ENCODE measurements around the gene INSM2.

Gene INSM2

DNA sequence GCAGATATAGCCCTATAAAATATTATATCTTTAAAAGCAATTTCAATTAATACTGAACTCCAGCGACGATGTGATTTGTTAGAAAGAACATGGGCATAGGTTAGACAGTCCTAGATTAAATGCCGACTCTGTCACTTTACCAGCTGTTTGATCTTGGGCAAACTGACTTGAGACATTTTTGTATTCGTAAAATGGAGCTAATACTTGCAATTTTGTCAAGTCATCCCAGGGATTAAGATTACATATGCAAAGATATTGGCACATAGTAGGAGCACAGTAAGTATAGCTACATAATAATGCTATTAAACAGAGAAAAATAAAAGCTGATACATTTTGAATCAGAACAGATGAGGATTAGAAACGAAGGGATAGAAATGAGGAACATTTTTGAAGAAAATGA is 9.0 kb downstream of the INSM2 start:
- H3K4me3 ChIP-seq (ENCODE audit: low read depth, low read length): no peak overlapping the region
- H3K9ac ChIP-seq (ENCODE audit: low read length): no peak overlapping the region
- H3K36me3 ChIP-seq (ENCODE audit: control insufficient read depth, insufficient read depth, low read length): no peaks in the 10 kb centered on the region
- H3K9me3 ChIP-seq (ENCODE audit: control insufficient read depth, insufficient read depth, low read depth, low read length): no peaks in the 10 kb centered on the region
- no peak overlapping the region for H3K27ac ChIP-seq (ENCODE audit: low read depth, low read length)
- no peaks in the 10 kb centered on the region for H3K27me3 ChIP-seq (ENCODE audit: control insufficient read depth, insufficient read depth, low read length)
- no peaks in the 10 kb centered on the region for H3K4me1 ChIP-seq (ENCODE audit: control insufficient read depth, insufficient read depth, low read length)

DNA sequence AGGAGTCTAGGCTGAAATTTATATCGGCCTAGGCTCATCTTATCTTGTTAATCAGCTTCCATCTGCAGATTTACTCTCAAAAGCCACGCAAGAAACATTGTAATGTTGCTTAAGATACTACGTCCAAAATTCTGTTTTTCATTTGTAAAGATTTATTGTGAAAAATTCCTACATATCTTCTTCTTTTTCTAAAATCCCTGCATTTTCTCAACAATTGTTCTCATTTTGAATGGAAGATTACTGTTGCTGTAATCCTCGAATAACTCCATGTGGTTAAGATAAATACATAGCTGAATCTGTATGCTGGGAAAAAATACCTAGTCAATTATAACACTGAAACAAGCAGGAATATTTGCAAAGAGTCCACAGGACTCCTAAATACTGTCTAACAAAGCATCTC is 15.6 kb downstream of the INSM2 start:
- H3K4me3 ChIP-seq (ENCODE audit: low read depth, low read length): no peak overlapping the region

DNA sequence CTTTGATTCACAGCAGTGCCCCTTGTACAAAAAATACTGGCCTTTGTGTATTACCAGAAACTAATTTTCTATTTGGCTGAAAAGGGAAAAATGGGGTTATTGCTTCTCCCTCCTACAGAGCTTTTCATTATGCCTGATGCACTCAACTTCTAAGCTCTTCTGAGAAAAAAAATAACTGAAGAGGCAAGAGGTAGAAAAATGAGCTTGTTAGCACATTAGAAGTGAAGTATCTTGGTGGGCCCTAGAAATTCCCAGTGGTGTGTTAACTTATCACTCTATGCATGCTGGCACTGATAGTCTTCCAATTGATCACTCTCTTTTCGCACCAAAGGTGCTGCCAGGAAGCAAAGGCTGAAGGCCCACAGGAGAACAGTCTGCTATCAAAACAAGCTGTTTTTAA is 17.1 kb downstream of the INSM2 start:
- H3K36me3 ChIP-seq (ENCODE audit: control insufficient read depth, insufficient read depth, low read length): no peaks in the 10 kb centered on the region
- no peak overlapping the region for H3K9ac ChIP-seq (ENCODE audit: low read length)
- no peak overlapping the region for H3K4me3 ChIP-seq (ENCODE audit: low read depth, low read length)
- H3K27me3 ChIP-seq (ENCODE audit: control insufficient read depth, insufficient read depth, low read length): no peaks in the 10 kb centered on the region
- no peak overlapping the region for H3K27ac ChIP-seq (ENCODE audit: low read depth, low read length)
- no peaks in the 10 kb centered on the region for H3K9me3 ChIP-seq (ENCODE audit: control insufficient read depth, insufficient read depth, low read depth, low read length)
- no peaks in the 10 kb centered on the region for H3K4me1 ChIP-seq (ENCODE audit: control insufficient read depth, insufficient read depth, low read length)

More for the DNA sequence above, 15.6 kb downstream of the INSM2 start:
- no peak overlapping the region for H3K27ac ChIP-seq (ENCODE audit: low read depth, low read length)
- no peaks in the 10 kb centered on the region for H3K27me3 ChIP-seq (ENCODE audit: control insufficient read depth, insufficient read depth, low read length)
- H3K36me3 ChIP-seq (ENCODE audit: control insufficient read depth, insufficient read depth, low read length): no peaks in the 10 kb centered on the region
- no peaks in the 10 kb centered on the region for H3K4me1 ChIP-seq (ENCODE audit: control insufficient read depth, insufficient read depth, low read length)
- H3K9ac ChIP-seq (ENCODE audit: low read length): no peak overlapping the region
- H3K9me3 ChIP-seq (ENCODE audit: control insufficient read depth, insufficient read depth, low read depth, low read length): no peaks in the 10 kb centered on the region

DNA sequence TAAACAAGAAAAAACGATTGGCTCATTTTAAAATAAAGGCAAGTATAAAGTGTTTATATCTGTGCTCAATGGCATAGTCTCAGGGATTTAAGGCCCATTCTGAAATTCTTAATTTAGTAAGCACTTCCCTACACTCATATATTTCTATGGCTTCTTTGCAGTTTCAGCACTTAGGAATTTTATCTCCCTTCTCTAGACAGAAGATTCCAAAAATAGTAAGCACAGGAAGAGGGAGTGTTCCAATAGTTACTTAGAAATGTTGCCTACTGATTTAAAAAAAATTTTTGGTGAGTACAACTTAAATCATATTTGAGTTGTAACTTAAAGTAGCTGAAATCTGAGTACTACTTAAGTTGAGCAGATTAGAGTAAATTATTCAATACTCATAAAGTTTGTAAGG is 19.8 kb downstream of the INSM2 start:
- H3K4me1 ChIP-seq (ENCODE audit: control insufficient read depth, insufficient read depth, low read length): 0 out of 2 replicates have a peak, but pooled peaks cover 5% of the 10 kb centered on the region
- H3K36me3 ChIP-seq (ENCODE audit: control insufficient read depth, insufficient read depth, low read length): no peaks in the 10 kb centered on the region

DNA sequence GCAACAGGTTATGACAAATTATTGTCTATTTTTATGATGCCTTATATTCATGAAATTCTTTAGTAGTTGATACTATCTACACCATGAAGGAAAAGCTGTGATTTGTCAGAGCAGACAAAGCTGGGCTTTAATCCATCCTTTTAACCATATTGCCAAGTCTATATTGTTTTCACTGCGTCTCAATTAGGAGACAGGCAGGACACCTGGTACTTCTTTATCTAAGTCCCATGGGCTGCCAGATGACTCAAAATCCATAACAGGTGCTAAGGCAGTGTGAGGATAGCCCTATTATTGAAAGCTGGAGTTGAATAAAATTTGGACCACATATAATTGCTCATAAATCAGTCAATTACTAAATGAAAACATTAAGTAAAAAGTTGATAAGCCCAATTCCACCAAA is 22.6 kb downstream of the INSM2 start:
- H3K27me3 ChIP-seq (ENCODE audit: control insufficient read depth, insufficient read depth, low read length): no peaks in the 10 kb centered on the region
- H3K36me3 ChIP-seq (ENCODE audit: control insufficient read depth, insufficient read depth, low read length): no peaks in the 10 kb centered on the region
- 0 out of 2 replicates have a peak, but pooled peaks cover 5% of the 10 kb centered on the region for H3K4me1 ChIP-seq (ENCODE audit: control insufficient read depth, insufficient read depth, low read length)
- H3K27ac ChIP-seq (ENCODE audit: low read depth, low read length): no peak overlapping the region
- H3K9ac ChIP-seq (ENCODE audit: low read length): no peak overlapping the region
- H3K9me3 ChIP-seq (ENCODE audit: control insufficient read depth, insufficient read depth, low read depth, low read length): no peaks in the 10 kb centered on the region
- no peak overlapping the region for H3K4me3 ChIP-seq (ENCODE audit: low read depth, low read length)

More for the DNA sequence above, 19.8 kb downstream of the INSM2 start:
- H3K9ac ChIP-seq (ENCODE audit: low read length): no peak overlapping the region
- no peaks in the 10 kb centered on the region for H3K9me3 ChIP-seq (ENCODE audit: control insufficient read depth, insufficient read depth, low read depth, low read length)
- no peak overlapping the region for H3K4me3 ChIP-seq (ENCODE audit: low read depth, low read length)
- H3K27me3 ChIP-seq (ENCODE audit: control insufficient read depth, insufficient read depth, low read length): no peaks in the 10 kb centered on the region
- H3K27ac ChIP-seq (ENCODE audit: low read depth, low read length): no peak overlapping the region

DNA sequence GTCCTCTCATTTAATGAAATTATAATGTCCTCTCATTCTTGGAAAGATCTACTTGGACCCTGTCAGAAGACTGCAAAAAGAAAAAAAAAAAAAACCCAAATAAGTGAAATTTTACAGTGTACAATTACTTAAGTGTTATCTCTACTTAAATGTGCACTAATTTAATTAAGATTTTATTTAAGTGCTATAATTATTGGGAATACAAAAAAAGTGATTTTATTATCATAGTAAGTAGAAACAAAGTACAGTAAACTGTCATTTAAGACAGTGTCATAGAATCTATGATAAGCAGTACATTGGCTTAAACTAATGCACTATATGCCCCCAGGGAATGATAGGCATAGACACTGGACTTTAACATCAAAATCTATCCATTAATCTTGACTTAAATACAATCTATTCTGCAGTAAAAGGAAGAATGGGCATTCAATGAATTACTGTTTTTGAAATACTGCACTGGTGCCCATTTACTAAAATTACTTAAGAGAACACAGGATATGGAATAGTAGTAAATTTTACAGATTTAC is 23.3 kb downstream of the INSM2 start:
- 0 out of 2 replicates have a peak, but pooled peaks cover 5% of the 10 kb centered on the region for H3K4me1 ChIP-seq (ENCODE audit: control insufficient read depth, insufficient read depth, low read length)
- no peak overlapping the region for H3K9ac ChIP-seq (ENCODE audit: low read length)
- no peaks in the 10 kb centered on the region for H3K27me3 ChIP-seq (ENCODE audit: control insufficient read depth, insufficient read depth, low read length)
- H3K27ac ChIP-seq (ENCODE audit: low read depth, low read length): no peak overlapping the region
- H3K4me3 ChIP-seq (ENCODE audit: low read depth, low read length): no peak overlapping the region
- H3K36me3 ChIP-seq (ENCODE audit: control insufficient read depth, insufficient read depth, low read length): no peaks in the 10 kb centered on the region
- H3K9me3 ChIP-seq (ENCODE audit: control insufficient read depth, insufficient read depth, low read depth, low read length): no peaks in the 10 kb centered on the region

DNA sequence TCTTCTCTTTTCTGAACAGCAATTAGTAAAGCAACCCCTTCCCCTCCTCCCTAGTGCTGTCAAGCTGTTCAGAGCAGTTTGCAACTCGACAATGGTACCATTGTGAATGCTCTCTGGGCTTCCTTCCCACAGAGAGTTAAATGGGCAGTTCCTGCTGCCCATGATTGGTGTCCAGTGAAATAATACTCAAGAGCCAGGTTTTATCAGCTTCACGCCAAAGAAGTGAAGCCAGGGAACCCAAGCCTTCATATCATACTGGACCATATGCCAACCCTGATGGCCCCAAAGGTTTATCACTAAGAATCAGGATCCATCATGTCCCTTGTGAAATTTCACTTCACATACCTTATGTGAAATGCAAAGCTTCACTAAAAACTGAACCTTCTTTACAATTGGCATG is 24.7 kb downstream of the INSM2 start:
- Histone ChIP-seq H3K4me3 (ENCODE audit: low read depth, low read length) (no peak overlapping the region), H3K27ac (ENCODE audit: low read depth, low read length) (no peak overlapping the region), H3K9ac (ENCODE audit: low read length) (no peak overlapping the region), H3K4me1 (ENCODE audit: control insufficient read depth, insufficient read depth, low read length) (0 out of 2 replicates have a peak, but pooled peaks cover 5% of the 10 kb centered on the region), H3K9me3 (ENCODE audit: control insufficient read depth, insufficient read depth, low read depth, low read length) (no peaks in the 10 kb centered on the region), H3K36me3 (ENCODE audit: control insufficient read depth, insufficient read depth, low read length) (no peaks in the 10 kb centered on the region), H3K27me3 (ENCODE audit: control insufficient read depth, insufficient read depth, low read length) (no peaks in the 10 kb centered on the region)

DNA sequence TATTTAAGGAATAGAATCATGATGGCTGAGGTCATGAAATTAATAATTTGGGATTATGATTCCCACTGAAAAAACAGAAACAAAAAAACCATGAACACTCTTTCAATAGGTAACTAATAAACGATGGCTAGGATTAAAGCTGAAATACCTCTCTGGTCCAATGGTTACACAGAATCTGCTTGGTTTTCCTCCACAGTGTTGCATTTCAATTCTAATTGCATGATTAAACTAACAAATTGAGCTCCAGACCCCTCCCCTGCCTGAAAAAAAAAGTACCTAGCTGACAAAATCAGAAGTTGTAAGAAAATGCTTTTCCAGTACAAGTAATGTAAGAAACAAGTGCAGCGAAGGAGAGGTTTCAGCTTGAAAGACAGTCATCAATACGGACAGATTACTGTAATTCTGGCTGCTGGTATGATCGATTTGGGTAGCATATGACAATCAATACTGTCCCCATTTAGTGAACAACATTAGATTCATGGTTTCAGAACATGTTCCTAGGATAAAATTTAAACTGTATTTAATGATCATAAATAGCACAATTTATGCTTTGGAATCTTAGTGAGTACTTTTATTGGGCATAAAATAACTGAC is 32.0 kb downstream of the INSM2 start:
- Histone ChIP-seq H3K9me3 (ENCODE audit: control insufficient read depth, insufficient read depth, low read depth, low read length) (no peaks in the 10 kb centered on the region), H3K36me3 (ENCODE audit: control insufficient read depth, insufficient read depth, low read length) (no peaks in the 10 kb centered on the region), H3K27me3 (ENCODE audit: control insufficient read depth, insufficient read depth, low read length) (no peaks in the 10 kb centered on the region), H3K9ac (ENCODE audit: low read length) (no peak overlapping the region), H3K4me3 (ENCODE audit: low read depth, low read length) (no peak overlapping the region), H3K27ac (ENCODE audit: low read depth, low read length) (no peak overlapping the region), H3K4me1 (ENCODE audit: control insufficient read depth, insufficient read depth, low read length) (no peaks in the 10 kb centered on the region)

DNA sequence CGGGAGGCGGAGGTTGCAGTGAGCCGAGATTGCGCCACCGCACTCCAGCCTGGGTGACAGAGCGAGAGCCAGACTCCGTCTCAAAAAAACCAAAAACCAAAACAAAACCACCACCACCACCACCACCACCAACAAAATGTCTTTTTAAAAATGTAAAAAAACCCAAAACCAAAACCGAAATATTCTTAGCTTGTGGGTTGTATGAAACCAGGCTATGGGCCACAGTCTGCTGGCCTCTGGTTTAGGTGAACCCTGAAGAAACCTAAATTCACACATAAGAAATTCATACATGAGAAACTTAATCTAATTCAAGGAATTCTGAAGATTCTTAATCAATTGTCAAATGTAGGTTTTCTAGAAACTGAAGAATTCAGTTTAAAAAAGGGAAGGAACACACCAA is 37.6 kb downstream of the INSM2 start:
- no peaks in the 10 kb centered on the region for H3K36me3 ChIP-seq (ENCODE audit: control insufficient read depth, insufficient read depth, low read length)
- no peak overlapping the region for H3K9ac ChIP-seq (ENCODE audit: low read length)
- H3K4me3 ChIP-seq (ENCODE audit: low read depth, low read length): no peak overlapping the region
- H3K27me3 ChIP-seq (ENCODE audit: control insufficient read depth, insufficient read depth, low read length): no peaks in the 10 kb centered on the region
- H3K27ac ChIP-seq (ENCODE audit: low read depth, low read length): no peak overlapping the region
- H3K4me1 ChIP-seq (ENCODE audit: control insufficient read depth, insufficient read depth, low read length): no peaks in the 10 kb centered on the region
- no peaks in the 10 kb centered on the region for H3K9me3 ChIP-seq (ENCODE audit: control insufficient read depth, insufficient read depth, low read depth, low read length)

DNA sequence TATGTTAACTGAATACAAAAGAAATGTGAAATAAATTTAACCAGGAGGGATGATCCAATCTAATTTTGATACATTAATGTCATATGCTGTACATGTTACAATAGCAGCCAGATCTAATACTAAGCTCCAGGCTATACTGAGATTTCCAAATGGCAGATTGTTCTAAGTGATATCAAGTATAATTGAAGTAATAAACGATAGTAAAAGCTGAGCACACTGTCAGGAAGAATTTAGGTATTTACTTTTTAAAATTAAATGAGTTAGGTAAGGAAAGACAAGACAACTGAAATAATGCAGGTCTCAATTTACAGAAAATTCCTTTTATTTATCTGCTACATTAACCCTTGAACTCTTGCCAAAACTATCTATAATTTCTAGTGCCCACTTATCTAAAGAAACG is 39.9 kb downstream of the INSM2 start:
- no peak overlapping the region for H3K9ac ChIP-seq (ENCODE audit: low read length)
- no peaks in the 10 kb centered on the region for H3K36me3 ChIP-seq (ENCODE audit: control insufficient read depth, insufficient read depth, low read length)
- no peak overlapping the region for H3K4me3 ChIP-seq (ENCODE audit: low read depth, low read length)
- H3K9me3 ChIP-seq (ENCODE audit: control insufficient read depth, insufficient read depth, low read depth, low read length): no peaks in the 10 kb centered on the region
- no peaks in the 10 kb centered on the region for H3K27me3 ChIP-seq (ENCODE audit: control insufficient read depth, insufficient read depth, low read length)
- H3K4me1 ChIP-seq (ENCODE audit: control insufficient read depth, insufficient read depth, low read length): no peaks in the 10 kb centered on the region
- no peak overlapping the region for H3K27ac ChIP-seq (ENCODE audit: low read depth, low read length)

DNA sequence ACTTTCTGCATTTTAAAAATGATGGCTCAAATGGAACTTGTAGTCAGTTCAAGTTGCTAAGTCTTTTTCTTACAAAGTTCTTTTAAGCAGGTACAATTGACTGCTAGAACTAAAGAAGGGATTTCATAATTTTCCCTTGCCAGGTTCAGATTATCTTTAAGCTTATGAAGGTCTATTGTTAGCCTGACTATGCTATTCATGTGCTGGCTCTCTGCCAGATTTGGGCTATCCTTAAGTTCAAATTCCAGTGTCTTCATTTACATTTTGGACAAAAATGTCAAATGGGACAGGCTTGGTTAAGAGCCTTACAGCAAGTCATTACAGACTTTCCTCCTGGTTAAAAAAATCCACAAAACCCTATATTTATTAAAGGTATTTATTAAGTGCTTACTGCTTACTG is 42.3 kb downstream of the INSM2 start:
- Histone ChIP-seq H3K27ac (ENCODE audit: low read depth, low read length) (no peak overlapping the region), H3K27me3 (ENCODE audit: control insufficient read depth, insufficient read depth, low read length) (no peaks in the 10 kb centered on the region), H3K4me3 (ENCODE audit: low read depth, low read length) (no peak overlapping the region), H3K4me1 (ENCODE audit: control insufficient read depth, insufficient read depth, low read length) (no peaks in the 10 kb centered on the region), H3K9ac (ENCODE audit: low read length) (no peak overlapping the region), H3K36me3 (ENCODE audit: control insufficient read depth, insufficient read depth, low read length) (no peaks in the 10 kb centered on the region), H3K9me3 (ENCODE audit: control insufficient read depth, insufficient read depth, low read depth, low read length) (no peaks in the 10 kb centered on the region)

Measured in HUES6 (cell line).